WTC11 (cell line): ENCODE data around the gene YBX2. TPM values are rescaled to one million over a fixed set of nuclear protein-coding genes. Genes with fewer than 3 reads are reported as not detected.

ENCODE experiments used
- ATAC-seq: fragments of 200-7000 bp; cut with Tn5 transposase; 2 replicates; pipeline ENCODE4 v1.10.0; 2021; ENCODE audit warnings: mild to moderate bottlenecking, moderate library complexity
- CTCF ChIA-PET: fragments of 300-600 bp; sonication (Branson Sonifier 250); formaldehyde crosslinking; loops from one replicate; lab custom pipeline; 2021; ENCODE audit warnings: antibody characterized with exemption; lab: Charles Lee
- POLR2A ChIA-PET: fragments of 350-600 bp; sonication (Branson Sonifier 250); formaldehyde crosslinking; loops from one replicate; lab custom pipeline; 2021; ENCODE audit warnings: antibody characterized with exemption; lab: Charles Lee
- DNase-seq: peaks from one replicate; pipeline ENCODE4 v3.0.0; 2021; ENCODE audit warnings: low spot score
- H3K27ac Mint-ChIP-seq: 2 replicates; pipeline ENCODE4 v1.8.0; 2021; ENCODE audit warnings: mixed read lengths
- H3K27me3 Mint-ChIP-seq: 2 replicates; pipeline ENCODE4 v1.8.0; 2021; ENCODE audit warnings: low read depth, mild to moderate bottlenecking, moderate library complexity, mixed read lengths
- H3K36me3 Mint-ChIP-seq: 2 replicates; pipeline ENCODE4 v1.8.0; 2021; ENCODE audit warnings: mixed read lengths
- H3K4me1 Mint-ChIP-seq: 2 replicates; pipeline ENCODE4 v1.8.0; 2022; ENCODE audit warnings: mixed read lengths
- H3K4me3 Mint-ChIP-seq: 2 replicates; pipeline ENCODE4 v1.8.0; 2021; ENCODE audit warnings: mild to moderate bottlenecking, moderate library complexity, mixed read lengths
- H3K9me3 Mint-ChIP-seq: 2 replicates; pipeline ENCODE4 v1.8.0; 2021; ENCODE audit warnings: mixed read lengths
- CBFB ChIP-seq: sonication (generic); formaldehyde crosslinking; IDR thresholded peaks from 2 replicates; pipeline ENCODE4 v1.8.1; 2022; ENCODE audit warnings: mild to moderate bottlenecking, low read depth, missing genetic modification reagents
- FOXP1 ChIP-seq: sonication (generic); formaldehyde crosslinking; IDR thresholded peaks from 2 replicates; pipeline ENCODE4 v1.8.0; 2022; ENCODE audit warnings: missing genetic modification reagents, mild to moderate bottlenecking, moderate library complexity, borderline replicate concordance
- GTF2I ChIP-seq: fragments of 250-450 bp; sonication (Bioruptor Pico); conservative IDR thresholded peaks from 2 replicates; pipeline ENCODE4 v1.4.0; 2021; ENCODE audit warnings: mild to moderate bottlenecking
- JAZF1 ChIP-seq: fragments of 250-450 bp; sonication (Bioruptor Pico); IDR thresholded peaks from 2 replicates; pipeline ENCODE4 v1.9.0; 2021; ENCODE audit warnings: moderate library complexity, mild to moderate bottlenecking, inconsistent platforms
- NR1H2 ChIP-seq: sonication (generic); formaldehyde crosslinking; IDR thresholded peaks from 2 replicates; pipeline ENCODE4 v1.9.0; 2021; ENCODE audit warnings: mild to moderate bottlenecking, moderate library complexity, missing genetic modification reagents
- ZBTB21 ChIP-seq: sonication (generic); formaldehyde crosslinking; IDR thresholded peaks from 2 replicates; pipeline ENCODE4 v1.8.1; 2023; ENCODE audit warnings: mild to moderate bottlenecking, missing genetic modification reagents, borderline replicate concordance
- ZNF138 ChIP-seq: sonication (generic); formaldehyde crosslinking; conservative IDR thresholded peaks from 2 replicates; pipeline ENCODE4 v1.8.1; 2022; ENCODE audit warnings: mild to moderate bottlenecking, moderate library complexity, missing genetic modification reagents
- ZNF263 ChIP-seq: sonication (generic); formaldehyde crosslinking; IDR thresholded peaks from 2 replicates; pipeline ENCODE4 v1.8.1; 2022; ENCODE audit warnings: low read depth, mild to moderate bottlenecking, moderate library complexity, missing genetic modification reagents
- ZNF416 ChIP-seq: fragments of 250-450 bp; sonication (Bioruptor Pico); IDR thresholded peaks from 2 replicates; pipeline ENCODE4 v1.9.0; 2021; ENCODE audit warnings: mild to moderate bottlenecking, inconsistent platforms
- total RNA-seq: library from RNA; stranded (reverse); gene quantifications from 3 replicates; pipeline ENCODE4 v1.2.3, GENCODE V29; 2021
- TF ChIP-seq, protein P1 (sequence below): sonication (generic); formaldehyde crosslinking; conservative IDR thresholded peaks from 2 replicates; pipeline ENCODE4 v1.8.1; 2023; ENCODE audit warnings: mild to moderate bottlenecking, low read depth, missing genetic modification reagents, moderate library complexity
- TF ChIP-seq, protein P2 (sequence below): sonication (generic); formaldehyde crosslinking; IDR thresholded peaks from 2 replicates; pipeline ENCODE4 v1.8.0; 2022; ENCODE audit warnings: mild to moderate bottlenecking, missing genetic modification reagents
- TF ChIP-seq, protein P3 (sequence below): fragments of 250-450 bp; sonication (Bioruptor Pico); IDR thresholded peaks from 2 replicates; pipeline ENCODE4 v1.8.0; 2021; ENCODE audit warnings: mild to moderate bottlenecking
- TF ChIP-seq, protein P4 (sequence below): sonication (generic); formaldehyde crosslinking; IDR thresholded peaks from 2 replicates; pipeline ENCODE4 v1.8.0; 2022; ENCODE audit warnings: mild to moderate bottlenecking, missing genetic modification reagents
- TF ChIP-seq, protein P5 (sequence below): fragments of 250-450 bp; sonication (Bioruptor Pico); IDR thresholded peaks from 2 replicates; pipeline ENCODE4 v1.9.0; 2021; ENCODE audit warnings: mild to moderate bottlenecking

YBX2 gene
- total RNA-seq, 1 experiment from 2014 or later: 26.8 TPM

DNA sequence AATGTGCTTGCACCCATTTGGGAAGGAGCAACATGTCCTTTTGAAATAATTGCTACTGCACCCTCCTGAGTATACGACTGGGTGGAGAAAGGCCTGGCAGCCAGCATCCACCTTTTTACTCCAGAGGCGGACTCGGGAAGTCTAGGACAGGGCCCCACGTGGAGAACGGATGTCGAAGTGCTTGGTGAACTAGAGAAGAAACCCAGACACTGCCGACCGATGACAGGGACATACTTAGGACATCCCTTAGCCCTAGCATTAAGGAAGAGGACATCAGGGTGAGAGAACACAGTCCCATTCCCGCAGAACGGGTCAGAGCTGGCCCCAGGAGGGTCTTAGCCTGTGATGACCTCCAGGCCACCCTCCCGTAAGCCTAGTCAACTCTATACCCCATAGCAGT lies 3.8 kb downstream of the YBX2 start (continued):
- TF ChIP-seq, protein P1, sequence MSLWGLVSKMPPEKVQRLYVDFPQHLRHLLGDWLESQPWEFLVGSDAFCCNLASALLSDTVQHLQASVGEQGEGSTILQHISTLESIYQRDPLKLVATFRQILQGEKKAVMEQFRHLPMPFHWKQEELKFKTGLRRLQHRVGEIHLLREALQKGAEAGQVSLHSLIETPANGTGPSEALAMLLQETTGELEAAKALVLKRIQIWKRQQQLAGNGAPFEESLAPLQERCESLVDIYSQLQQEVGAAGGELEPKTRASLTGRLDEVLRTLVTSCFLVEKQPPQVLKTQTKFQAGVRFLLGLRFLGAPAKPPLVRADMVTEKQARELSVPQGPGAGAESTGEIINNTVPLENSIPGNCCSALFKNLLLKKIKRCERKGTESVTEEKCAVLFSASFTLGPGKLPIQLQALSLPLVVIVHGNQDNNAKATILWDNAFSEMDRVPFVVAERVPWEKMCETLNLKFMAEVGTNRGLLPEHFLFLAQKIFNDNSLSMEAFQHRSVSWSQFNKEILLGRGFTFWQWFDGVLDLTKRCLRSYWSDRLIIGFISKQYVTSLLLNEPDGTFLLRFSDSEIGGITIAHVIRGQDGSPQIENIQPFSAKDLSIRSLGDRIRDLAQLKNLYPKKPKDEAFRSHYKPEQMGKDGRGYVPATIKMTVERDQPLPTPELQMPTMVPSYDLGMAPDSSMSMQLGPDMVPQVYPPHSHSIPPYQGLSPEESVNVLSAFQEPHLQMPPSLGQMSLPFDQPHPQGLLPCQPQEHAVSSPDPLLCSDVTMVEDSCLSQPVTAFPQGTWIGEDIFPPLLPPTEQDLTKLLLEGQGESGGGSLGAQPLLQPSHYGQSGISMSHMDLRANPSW (CRISPR knock-in tag): no peak
- TF ChIP-seq, protein P2, sequence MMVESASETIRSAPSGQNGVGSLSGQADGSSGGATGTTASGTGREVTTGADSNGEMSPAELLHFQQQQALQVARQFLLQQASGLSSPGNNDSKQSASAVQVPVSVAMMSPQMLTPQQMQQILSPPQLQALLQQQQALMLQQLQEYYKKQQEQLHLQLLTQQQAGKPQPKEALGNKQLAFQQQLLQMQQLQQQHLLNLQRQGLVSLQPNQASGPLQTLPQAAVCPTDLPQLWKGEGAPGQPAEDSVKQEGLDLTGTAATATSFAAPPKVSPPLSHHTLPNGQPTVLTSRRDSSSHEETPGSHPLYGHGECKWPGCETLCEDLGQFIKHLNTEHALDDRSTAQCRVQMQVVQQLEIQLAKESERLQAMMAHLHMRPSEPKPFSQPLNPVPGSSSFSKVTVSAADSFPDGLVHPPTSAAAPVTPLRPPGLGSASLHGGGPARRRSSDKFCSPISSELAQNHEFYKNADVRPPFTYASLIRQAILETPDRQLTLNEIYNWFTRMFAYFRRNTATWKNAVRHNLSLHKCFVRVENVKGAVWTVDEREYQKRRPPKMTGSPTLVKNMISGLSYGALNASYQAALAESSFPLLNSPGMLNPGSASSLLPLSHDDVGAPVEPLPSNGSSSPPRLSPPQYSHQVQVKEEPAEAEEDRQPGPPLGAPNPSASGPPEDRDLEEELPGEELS (CRISPR knock-in tag): no peak
- TF ChIP-seq, protein P3, sequence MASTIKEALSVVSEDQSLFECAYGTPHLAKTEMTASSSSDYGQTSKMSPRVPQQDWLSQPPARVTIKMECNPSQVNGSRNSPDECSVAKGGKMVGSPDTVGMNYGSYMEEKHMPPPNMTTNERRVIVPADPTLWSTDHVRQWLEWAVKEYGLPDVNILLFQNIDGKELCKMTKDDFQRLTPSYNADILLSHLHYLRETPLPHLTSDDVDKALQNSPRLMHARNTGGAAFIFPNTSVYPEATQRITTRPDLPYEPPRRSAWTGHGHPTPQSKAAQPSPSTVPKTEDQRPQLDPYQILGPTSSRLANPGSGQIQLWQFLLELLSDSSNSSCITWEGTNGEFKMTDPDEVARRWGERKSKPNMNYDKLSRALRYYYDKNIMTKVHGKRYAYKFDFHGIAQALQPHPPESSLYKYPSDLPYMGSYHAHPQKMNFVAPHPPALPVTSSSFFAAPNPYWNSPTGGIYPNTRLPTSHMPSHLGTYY (CRISPR knock-in tag): no peak
- TF ChIP-seq ZNF416: no peak
- TF ChIP-seq GTF2I (CRISPR knock-in tag): no peak
- TF ChIP-seq FOXP1: no peak
- TF ChIP-seq ZNF263 (CRISPR knock-in tag): no peak
- no peak for TF ChIP-seq CBFB
- TF ChIP-seq, protein P4, sequence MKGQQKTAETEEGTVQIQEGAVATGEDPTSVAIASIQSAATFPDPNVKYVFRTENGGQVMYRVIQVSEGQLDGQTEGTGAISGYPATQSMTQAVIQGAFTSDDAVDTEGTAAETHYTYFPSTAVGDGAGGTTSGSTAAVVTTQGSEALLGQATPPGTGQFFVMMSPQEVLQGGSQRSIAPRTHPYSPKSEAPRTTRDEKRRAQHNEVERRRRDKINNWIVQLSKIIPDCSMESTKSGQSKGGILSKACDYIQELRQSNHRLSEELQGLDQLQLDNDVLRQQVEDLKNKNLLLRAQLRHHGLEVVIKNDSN (CRISPR knock-in tag): no peak

DNA sequence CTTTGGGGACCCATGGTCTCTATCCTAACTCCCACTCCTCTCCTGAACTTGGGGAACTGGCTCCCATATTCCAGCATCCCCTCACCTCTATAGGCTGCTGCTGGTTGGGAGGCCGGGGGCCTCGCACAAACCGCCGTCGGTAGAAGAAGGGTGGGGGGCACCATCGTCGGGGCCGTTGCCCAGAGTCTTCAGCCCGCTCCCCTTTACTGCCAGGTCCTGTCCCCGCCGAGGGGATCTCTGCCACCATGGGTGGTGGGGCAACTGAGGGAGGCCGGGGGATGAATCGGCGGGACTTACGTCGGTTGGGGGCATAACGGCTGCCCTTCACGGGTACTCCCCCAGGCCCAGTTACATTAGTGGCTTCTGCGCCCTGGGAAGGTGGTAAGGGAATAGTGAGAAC lies 4.3 kb downstream of the YBX2 start:
- no peak overlapping the region for H3K4me3 Mint-ChIP-seq
- no peak overlapping the region; the same call in 1 of the 2 replicates for H3K27ac Mint-ChIP-seq
- no peaks in the 10 kb centered on the region for H3K9me3 Mint-ChIP-seq
- peaks cover 23% of the 10 kb centered on the region for H3K4me1 Mint-ChIP-seq
- ChIA-PET CTCF (interaction anchor here (5.4 kb wide), 1 partner anchor 9 kb away, joined by 61 read pairs; the partner anchor contains the start of gene SLC2A4), POLR2A (no interaction called here)
- DNase-seq (no peak), ATAC-seq (no peak)
- TF ChIP-seq, protein P5, sequence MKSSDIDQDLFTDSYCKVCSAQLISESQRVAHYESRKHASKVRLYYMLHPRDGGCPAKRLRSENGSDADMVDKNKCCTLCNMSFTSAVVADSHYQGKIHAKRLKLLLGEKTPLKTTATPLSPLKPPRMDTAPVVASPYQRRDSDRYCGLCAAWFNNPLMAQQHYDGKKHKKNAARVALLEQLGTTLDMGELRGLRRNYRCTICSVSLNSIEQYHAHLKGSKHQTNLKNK (CRISPR knock-in tag): no peak
- no peak for TF ChIP-seq ZBTB21 (CRISPR knock-in tag)
- TF ChIP-seq ZNF138 (CRISPR knock-in tag): no peak
- no peak for TF ChIP-seq NR1H2
- TF ChIP-seq JAZF1 (CRISPR knock-in tag): no peak
- TF ChIP-seq, protein P2 (CRISPR knock-in tag): no peak
- peaks cover 30% of the 10 kb centered on the region for H3K27me3 Mint-ChIP-seq
- no peaks in the 10 kb centered on the region; the same call in 1 of the 2 replicates for H3K36me3 Mint-ChIP-seq
